Sigmoid colon (tissue), 7 donors: ENCODE data around the gene MYO5B. TPM values are rescaled to one million over a fixed set of nuclear protein-coding genes. Genes with fewer than 3 reads are reported as not detected.

Experiments
- DNase-seq: peaks from one replicate; pipeline ENCODE4 v3.0.0-alpha.2; 2019
- H3K27ac ChIP-seq, 4 donors: fragments of 200-600 bp; sonication (generic); one replicate each; pipeline ENCODE4 v1.5.1; 2016 to 2019; ENCODE audit warnings: mild to moderate bottlenecking in 1 of 4
- H3K27me3 ChIP-seq, 3 donors: fragments of 200-600 bp; sonication (generic); one replicate each; pipeline ENCODE4 v1.5.1; 2019; ENCODE audit warnings: mild to moderate bottlenecking in 1 of 3
- H3K36me3 ChIP-seq, 4 donors: fragments of 200-600 bp; sonication (generic); one replicate each; pipeline ENCODE4 v1.5.1; 2016 to 2019
- H3K4me1 ChIP-seq, 4 donors: fragments of 200-600 bp; sonication (generic); one replicate each; pipeline ENCODE4 v1.5.1; 2017 to 2019
- H3K4me3 ChIP-seq, 4 donors: fragments of 200-600 bp; sonication (generic); one replicate each; pipeline ENCODE4 v1.5.1; 2017 to 2019; ENCODE audit warnings: mild to moderate bottlenecking in 2 of 4, moderate library complexity in 1 of 4
- H3K9me3 ChIP-seq, 4 donors: fragments of 200-600 bp in 3 of 4; sonication (generic) in 3 of 4; one replicate each; pipeline versions ENCODE4 v1.5.1 to v1.6.1; 2013 to 2019
- CTCF ChIP-seq, 4 experiments: fragments of 450-650 bp in 3 of 4; fragments of 200-600 bp in 1 of 4; IDR thresholded peaks; one replicate each; pipeline ENCODE4 v1.5.1; 2016 to 2019; ENCODE audit warnings: antibody characterized with exemption in 4 of 4, mild to moderate bottlenecking in 3 of 4, moderate library complexity in 2 of 4
- EP300 ChIP-seq, 4 donors: sonication (generic); formaldehyde crosslinking; IDR thresholded peaks; one replicate each; pipeline ENCODE4 v1.6.1; 2017; ENCODE audit warnings: antibody characterized with exemption in 4 of 4
- POLR2A ChIP-seq, 2 donors: fragments of 450-650 bp; IDR thresholded peaks; one replicate each; pipeline ENCODE4 v1.6.1; 2016; ENCODE audit warnings: antibody characterized with exemption in 2 of 2, mild to moderate bottlenecking in 2 of 2, moderate library complexity in 2 of 2
- POLR2AphosphoS5 ChIP-seq, 4 donors: sonication (generic); formaldehyde crosslinking; IDR thresholded peaks; one replicate each; pipeline ENCODE4 v1.6.1; 2017; ENCODE audit warnings: antibody characterized with exemption in 4 of 4
- WGBS, 2 donors: extraction: QIAGEN DNeasy Blood & Tissue Kit; methylation state at CpG; one replicate each; pipeline ENCODE4 v1.1.7; 2013; 5-methylcytosine and 5-hydroxymethylcytosine counted together
- intact Hi-C: fragments of 100-400 bp; cut with DNase I; formaldehyde crosslinking; loops from one replicate; pipeline ENCODE4 v1.15.1; 2023
- polyA plus RNA-seq, 3 donors: library from polyadenylated mRNA; stranded (reverse); fragments of 200-250 nt; gene quantifications; one replicate each; pipeline ENCODE4 v1.2.3, GENCODE V29; 2013
- total RNA-seq, 4 donors: library from RNA; depleted of rRNA; stranded (reverse); fragments of >200 nt; gene quantifications; one replicate each; pipeline ENCODE4 v1.1.0, GENCODE V29; 2016
- donor health status: healthy with polysubstance abuse.
- donor health status: Bipolar disorder and iron deficiency.
- donor health status: healthy.

Gene MYO5B
- total and polyA plus RNA-seq, 7 donors: 0.14 to 80.7 (median 3.0) TPM

GRCh38 chr18:49922228-49922627 is 272.7 kb downstream of the MYO5B start:
- 85 to 92% methylated on average over 2 of the region's 2 CpGs for WGBS, 2 donors
- Histone ChIP-seq H3K27ac (no peak overlapping the region), H3K4me3 (no peak overlapping the region), H3K4me1 (no peaks in the 10 kb centered on the region), H3K36me3 (no peaks in the 10 kb centered on the region), H3K27me3 (peaks cover 0 to 27% (median 0%) of the 10 kb centered on the region in 3 donors), H3K9me3 (no peaks in the 10 kb centered on the region)
- TF ChIP-seq POLR2A (IDR thresholded peaks at IDR 0.05) (no peak), EP300 (IDR thresholded peaks at IDR 0.05) (no peak), POLR2AphosphoS5 (IDR thresholded peaks at IDR 0.05) (no peak), CTCF (IDR thresholded peaks at IDR 0.05) (no peak)
- DNase-seq: no peak
- intact Hi-C loops: no loop called here

- H3K9me3 ChIP-seq: no peaks in the 10 kb centered on the region
- H3K4me3 ChIP-seq: no peak overlapping the region
- no peak overlapping the region for H3K27ac ChIP-seq
- intact Hi-C loops: no loop called here
- WGBS, 2 donors: 59 to 83% methylated on average over 12 of the region's 12 CpGs
- no peak for DNase-seq
- no peaks in the 10 kb centered on the region for H3K36me3 ChIP-seq
- TF ChIP-seq POLR2AphosphoS5 (IDR thresholded peaks at IDR 0.05) (no peak), CTCF (IDR thresholded peaks at IDR 0.05) (no peak), EP300 (IDR thresholded peaks at IDR 0.05) (no peak), POLR2A (IDR thresholded peaks at IDR 0.05) (no peak)
- H3K4me1 ChIP-seq: no peaks in the 10 kb centered on the region
- peaks cover 0 to 32% (median 0%) of the 10 kb centered on the region in 3 donors for H3K27me3 ChIP-seq
These were observed 273.5 kb downstream of the MYO5B start for GRCh38 chr18:49921318-49921985.

- WGBS, 2 donors: 48 to 72% methylated on average over 6 of the region's 6 CpGs
- H3K4me3 ChIP-seq: no peak overlapping the region
- peaks cover 0 to 32% (median 0%) of the 10 kb centered on the region in 3 donors for H3K27me3 ChIP-seq
- no peaks in the 10 kb centered on the region for H3K9me3 ChIP-seq
- no peaks in the 10 kb centered on the region for H3K4me1 ChIP-seq
- intact Hi-C loops: no loop called here
- no peak overlapping the region for H3K27ac ChIP-seq
- no peaks in the 10 kb centered on the region for H3K36me3 ChIP-seq
- DNase-seq: no peak
- TF ChIP-seq CTCF (IDR thresholded peaks at IDR 0.05): no peak
- no peak for TF ChIP-seq EP300 (IDR thresholded peaks at IDR 0.05)
- no peak for TF ChIP-seq POLR2AphosphoS5 (IDR thresholded peaks at IDR 0.05)
- no peak for TF ChIP-seq POLR2A (IDR thresholded peaks at IDR 0.05)
These were observed 274.2 kb downstream of the MYO5B start for GRCh38 chr18:49920731-49921130.

GRCh38 chr18:49917742-49918141 is 277.2 kb downstream of the MYO5B start:
- Histone ChIP-seq H3K4me3 (no peak overlapping the region), H3K9me3 (no peaks in the 10 kb centered on the region), H3K4me1 (no peaks in the 10 kb centered on the region), H3K36me3 (no peaks in the 10 kb centered on the region), H3K27me3 (peaks cover 0 to 32% (median 0%) of the 10 kb centered on the region in 3 donors), H3K27ac (no peak overlapping the region)
- WGBS, 2 donors: 87 to 91% methylated on average over 5 of the region's 5 CpGs
- intact Hi-C loops: no loop called here
- DNase-seq: no peak
- TF ChIP-seq EP300 (IDR thresholded peaks at IDR 0.05): no peak
- no peak for TF ChIP-seq POLR2AphosphoS5 (IDR thresholded peaks at IDR 0.05)
- no peak for TF ChIP-seq POLR2A (IDR thresholded peaks at IDR 0.05)
- TF ChIP-seq CTCF (IDR thresholded peaks at IDR 0.05): no peak

GRCh38 chr18:49915352-49915751 is 279.6 kb downstream of the MYO5B start:
- 68 to 72% methylated on average over 7 of the region's 7 CpGs for WGBS, 2 donors
- intact Hi-C loops: no loop called here
- Histone ChIP-seq H3K4me1 (no peaks in the 10 kb centered on the region), H3K4me3 (no peak overlapping the region), H3K36me3 (no peaks in the 10 kb centered on the region), H3K9me3 (no peaks in the 10 kb centered on the region), H3K27me3 (peaks cover 0 to 24% (median 0%) of the 10 kb centered on the region in 3 donors), H3K27ac (no peak overlapping the region)
- no peak for DNase-seq
- TF ChIP-seq CTCF (IDR thresholded peaks at IDR 0.05) (no peak), EP300 (IDR thresholded peaks at IDR 0.05) (no peak), POLR2AphosphoS5 (IDR thresholded peaks at IDR 0.05) (no peak), POLR2A (IDR thresholded peaks at IDR 0.05) (no peak)
